Right lobe of liver (tissue), 4 donors: ENCODE measurements around the gene OMA1.

ENCODE experiments used
- POLR2A ChIP-seq: fragments of 450-650 bp; IDR thresholded peaks from one replicate; pipeline ENCODE4 v1.6.1; 2017; ENCODE audit warnings: antibody characterized with exemption, mild to moderate bottlenecking
- TF ChIP-seq, protein P1 (sequence below), 4 donors: fragments of 200-600 bp in 3 of 4; fragments of 450-650 bp in 1 of 4; IDR thresholded peaks; one replicate each; pipeline versions ENCODE4 v1.5.1 to v1.8.0; 2016 to 2022; ENCODE audit warnings: antibody characterized with exemption in 4 of 4, mild to moderate bottlenecking in 2 of 4
- donor health status: DM: no; HTN: no; CAD: no.
- donor health status: DM: no; HTN: no; CAD: no.
- donor health status: DM: no; HTN: yes; CAD: no.

DNA sequence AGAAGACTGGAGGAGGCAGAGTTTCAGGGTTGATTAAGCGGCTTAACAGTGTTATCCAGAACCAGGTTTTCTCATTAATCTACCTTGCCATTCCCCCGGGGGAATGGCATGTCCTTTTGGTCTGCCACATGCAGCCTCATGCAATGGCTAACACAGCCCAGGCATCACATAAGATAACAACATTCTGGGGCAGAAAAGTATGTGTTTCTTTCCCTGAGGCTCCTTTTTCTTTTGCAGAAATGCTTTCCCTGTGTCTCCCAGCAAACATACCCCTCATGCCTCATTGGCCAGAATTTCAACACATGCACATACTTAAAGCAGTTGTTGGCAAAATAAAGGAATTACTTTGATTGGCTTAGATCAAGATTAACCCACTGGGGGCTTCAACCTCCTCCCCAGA, 98.6 kb downstream of the OMA1 start:
- TF ChIP-seq, protein P1, sequence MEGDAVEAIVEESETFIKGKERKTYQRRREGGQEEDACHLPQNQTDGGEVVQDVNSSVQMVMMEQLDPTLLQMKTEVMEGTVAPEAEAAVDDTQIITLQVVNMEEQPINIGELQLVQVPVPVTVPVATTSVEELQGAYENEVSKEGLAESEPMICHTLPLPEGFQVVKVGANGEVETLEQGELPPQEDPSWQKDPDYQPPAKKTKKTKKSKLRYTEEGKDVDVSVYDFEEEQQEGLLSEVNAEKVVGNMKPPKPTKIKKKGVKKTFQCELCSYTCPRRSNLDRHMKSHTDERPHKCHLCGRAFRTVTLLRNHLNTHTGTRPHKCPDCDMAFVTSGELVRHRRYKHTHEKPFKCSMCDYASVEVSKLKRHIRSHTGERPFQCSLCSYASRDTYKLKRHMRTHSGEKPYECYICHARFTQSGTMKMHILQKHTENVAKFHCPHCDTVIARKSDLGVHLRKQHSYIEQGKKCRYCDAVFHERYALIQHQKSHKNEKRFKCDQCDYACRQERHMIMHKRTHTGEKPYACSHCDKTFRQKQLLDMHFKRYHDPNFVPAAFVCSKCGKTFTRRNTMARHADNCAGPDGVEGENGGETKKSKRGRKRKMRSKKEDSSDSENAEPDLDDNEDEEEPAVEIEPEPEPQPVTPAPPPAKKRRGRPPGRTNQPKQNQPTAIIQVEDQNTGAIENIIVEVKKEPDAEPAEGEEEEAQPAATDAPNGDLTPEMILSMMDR (IDR thresholded peaks at IDR 0.05), result no peak
- no peak for TF ChIP-seq POLR2A
